Thyroid gland (tissue), 4 donors: ENCODE data around the gene USP17L17. TPM values are rescaled to one million over a fixed set of nuclear protein-coding genes. Genes with fewer than 3 reads are reported as not detected.
"Not testable (repeated sequence)": the region's sequence is repeated elsewhere in the genome, so short reads cannot be mapped to it uniquely, and the experiment has no call there.

Source experiments
- DNase-seq, 2 donors: peaks; one replicate each; pipeline ENCODE4 v3.0.0-alpha.2; 2019
- H3K27ac ChIP-seq, 3 donors: fragments of 200-600 bp; sonication (generic); 1 replicate in 2 of 3; 2 replicates in 1 of 3; pipeline ENCODE4 v1.5.1; 2016 to 2019; ENCODE audit warnings: mild to moderate bottlenecking in 1 of 3, moderate library complexity in 1 of 3
- H3K27me3 ChIP-seq: fragments of 200-600 bp; sonication (generic); one replicate; pipeline ENCODE4 v1.5.1; 2019
- H3K36me3 ChIP-seq, 2 donors: fragments of 200-600 bp; sonication (generic); one replicate each; pipeline ENCODE4 v1.5.1; 2016 to 2019
- H3K4me1 ChIP-seq, 2 donors: fragments of 200-600 bp; sonication (generic); one replicate each; pipeline ENCODE4 v1.5.1; 2017 to 2019
- H3K4me3 ChIP-seq, 3 donors: fragments of 200-600 bp; sonication (generic); replicated peaks in 1 of 3; 1 replicate in 2 of 3; 2 replicates in 1 of 3; pipeline ENCODE4 v1.5.1; 2016; ENCODE audit warnings: mild to moderate bottlenecking in 1 of 3
- H3K9me3 ChIP-seq: fragments of 200-600 bp; sonication (generic); one replicate; pipeline ENCODE4 v1.5.1; 2017
- WGBS, 2 donors: methylation state at CpG; one replicate each; pipeline ENCODE4 v1.1.5; 2017; 5-methylcytosine and 5-hydroxymethylcytosine counted together
- intact Hi-C: fragments of 100-400 bp; cut with DNase I; formaldehyde crosslinking; loops from one replicate; pipeline ENCODE4 v1.15.1; 2023
- total RNA-seq, 4 donors: library from RNA; depleted of rRNA; stranded (reverse); fragments of >200 nt; gene quantifications; one replicate each; pipeline ENCODE4 v1.2.3, GENCODE V29; 2016

Gene USP17L17, protein sequence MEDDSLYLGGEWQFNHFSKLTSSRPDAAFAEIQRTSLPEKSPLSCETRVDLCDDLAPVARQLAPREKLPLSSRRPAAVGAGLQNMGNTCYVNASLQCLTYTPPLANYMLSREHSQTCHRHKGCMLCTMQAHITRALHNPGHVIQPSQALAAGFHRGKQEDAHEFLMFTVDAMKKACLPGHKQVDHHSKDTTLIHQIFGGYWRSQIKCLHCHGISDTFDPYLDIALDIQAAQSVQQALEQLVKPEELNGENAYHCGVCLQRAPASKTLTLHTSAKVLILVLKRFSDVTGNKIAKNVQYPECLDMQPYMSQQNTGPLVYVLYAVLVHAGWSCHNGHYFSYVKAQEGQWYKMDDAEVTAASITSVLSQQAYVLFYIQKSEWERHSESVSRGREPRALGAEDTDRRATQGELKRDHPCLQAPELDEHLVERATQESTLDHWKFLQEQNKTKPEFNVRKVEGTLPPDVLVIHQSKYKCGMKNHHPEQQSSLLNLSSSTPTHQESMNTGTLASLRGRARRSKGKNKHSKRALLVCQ
- total RNA-seq = not detected

DNA sequence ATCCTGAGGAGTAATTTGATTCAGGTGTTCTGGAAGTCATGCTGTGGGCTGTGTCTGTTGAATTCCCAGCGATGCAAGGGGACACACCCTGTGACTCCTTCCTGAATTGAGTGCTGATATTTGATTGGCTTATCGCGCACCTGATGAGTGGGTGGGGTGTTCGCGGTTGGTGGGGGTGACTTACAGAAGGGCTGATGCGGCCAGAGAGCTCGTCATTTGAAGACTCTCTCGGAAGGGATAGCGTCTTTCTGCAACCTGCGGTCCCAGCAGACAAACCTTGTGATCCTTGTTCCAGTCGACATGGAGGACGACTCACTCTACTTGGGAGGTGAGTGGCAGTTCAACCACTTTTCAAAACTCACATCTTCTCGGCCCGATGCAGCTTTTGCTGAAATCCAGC, at the start of gene USP17L17:
USP17L17 (plus strand) TSS at position 301 of the 400 bp plus-strand sequence; CDS start at position 301, 0 bp downstream.
- WGBS, 2 donors = 86 to 90% methylated on average over 7 to 12 of the region's 14 CpGs
- H3K27ac ChIP-seq, H3K4me3 ChIP-seq, intact Hi-C loops, H3K27me3 ChIP-seq, DNase-seq, H3K36me3 ChIP-seq, H3K4me1 ChIP-seq, H3K9me3 ChIP-seq: not testable (repeated sequence)

DNA sequence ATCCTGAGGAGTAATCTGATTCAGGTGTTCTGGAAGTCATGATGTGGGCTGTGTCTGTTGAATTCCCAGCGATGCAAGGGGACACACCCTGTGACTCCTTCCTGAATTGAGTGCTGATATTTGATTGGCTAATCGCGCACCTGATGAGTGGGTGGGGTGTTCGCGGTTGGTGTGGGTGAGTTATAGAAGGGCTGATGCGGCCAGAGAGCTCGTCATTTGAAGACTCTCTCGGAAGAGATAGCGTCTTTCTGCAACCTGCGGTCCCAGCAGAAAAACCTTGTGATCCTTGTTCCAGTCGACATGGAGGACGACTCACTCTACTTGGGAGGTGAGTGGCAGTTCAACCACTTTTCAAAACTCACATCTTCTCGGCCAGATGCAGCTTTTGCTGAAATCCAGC, 33.3 kb upstream of the USP17L17 start, which contains the start of gene USP17L10:
USP17L10 (plus strand) TSS at position 301 of the 400 bp plus-strand sequence; CDS start at position 301, 0 bp downstream.
- DNase-seq, intact Hi-C loops, H3K36me3 ChIP-seq, H3K27ac ChIP-seq, H3K4me1 ChIP-seq, H3K4me3 ChIP-seq, H3K9me3 ChIP-seq, H3K27me3 ChIP-seq: not testable (repeated sequence)
- WGBS, 2 donors = no CpG with 5 or more reads among the region's 13 CpGs

DNA sequence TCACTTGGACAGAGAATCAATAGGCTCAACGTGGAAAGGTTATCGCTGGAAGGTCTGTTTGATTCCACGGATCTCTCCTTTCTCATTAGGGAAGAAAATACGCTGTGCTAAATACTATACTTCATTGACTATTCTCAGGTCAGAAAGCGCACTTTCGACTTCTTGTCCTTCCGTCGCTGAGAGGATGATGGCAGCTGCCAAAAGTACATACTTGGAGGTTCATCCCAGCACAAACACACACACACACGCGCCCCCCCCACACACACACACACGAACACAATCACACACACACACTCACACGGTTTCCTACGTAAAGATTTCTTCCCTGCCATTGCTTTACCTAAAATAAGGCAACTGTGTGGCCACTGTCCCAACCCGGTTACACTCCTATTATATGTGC, 29.0 kb upstream of the USP17L17 start:
- WGBS, 2 donors = 76 to 82% methylated on average over 10 to 11 of the region's 14 CpGs
- H3K27me3 ChIP-seq, H3K4me3 ChIP-seq, intact Hi-C loops, H3K27ac ChIP-seq, DNase-seq, H3K4me1 ChIP-seq, H3K9me3 ChIP-seq, H3K36me3 ChIP-seq: not testable (repeated sequence)

DNA sequence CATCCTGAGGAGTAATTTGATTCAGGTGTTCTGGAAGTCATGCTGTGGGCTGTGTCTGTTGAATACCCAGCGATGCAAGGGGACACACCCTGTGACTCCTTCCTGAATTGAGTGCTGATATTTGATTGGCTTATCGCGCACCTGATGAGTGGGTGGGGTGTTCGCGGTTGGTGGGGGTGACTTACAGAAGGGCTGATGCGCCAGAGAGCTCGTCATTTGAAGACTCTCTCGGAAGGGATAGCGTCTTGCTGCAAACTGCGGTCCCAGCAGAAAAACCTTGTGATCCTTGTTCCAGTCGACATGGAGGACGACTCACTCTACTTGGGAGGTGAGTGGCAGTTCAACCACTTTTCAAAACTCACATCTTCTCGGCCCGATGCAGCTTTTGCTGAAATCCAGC, 28.6 kb upstream of the USP17L17 start, which contains the start of gene USP17L11:
USP17L11 (plus strand) TSS at position 301 of the 400 bp plus-strand sequence; CDS start at position 301, 0 bp downstream.
- H3K4me1 ChIP-seq, H3K4me3 ChIP-seq, DNase-seq, H3K27ac ChIP-seq, intact Hi-C loops, H3K9me3 ChIP-seq, H3K36me3 ChIP-seq, H3K27me3 ChIP-seq: not testable (repeated sequence)
- WGBS, 2 donors = no CpG with 5 or more reads among the region's 14 CpGs

DNA sequence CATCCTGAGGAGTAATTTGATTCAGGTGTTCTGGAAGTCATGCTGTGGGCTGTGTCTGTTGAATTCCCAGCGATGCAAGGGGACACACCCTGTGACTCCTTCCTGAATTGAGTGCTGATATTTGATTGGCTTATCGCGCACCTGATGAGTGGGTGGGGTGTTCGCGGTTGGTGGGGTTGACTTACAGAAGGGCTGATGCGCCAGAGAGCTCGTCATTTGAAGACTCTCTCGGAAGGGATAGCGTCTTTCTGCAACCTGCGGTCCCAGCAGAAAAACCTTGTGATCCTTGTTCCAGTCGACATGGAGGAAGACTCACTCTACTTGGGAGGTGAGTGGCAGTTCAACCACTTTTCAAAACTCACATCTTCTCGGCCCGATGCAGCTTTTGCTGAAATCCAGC, 23.8 kb upstream of the USP17L17 start, which contains the start of gene USP17L12:
USP17L12 (plus strand) TSS at position 301 of the 400 bp plus-strand sequence; CDS start at position 301, 0 bp downstream.
- H3K4me3 ChIP-seq, intact Hi-C loops, H3K36me3 ChIP-seq, H3K4me1 ChIP-seq, H3K9me3 ChIP-seq, H3K27ac ChIP-seq, DNase-seq, H3K27me3 ChIP-seq: not testable (repeated sequence)
- WGBS, 2 donors = no CpG with 5 or more reads among the region's 13 CpGs

DNA sequence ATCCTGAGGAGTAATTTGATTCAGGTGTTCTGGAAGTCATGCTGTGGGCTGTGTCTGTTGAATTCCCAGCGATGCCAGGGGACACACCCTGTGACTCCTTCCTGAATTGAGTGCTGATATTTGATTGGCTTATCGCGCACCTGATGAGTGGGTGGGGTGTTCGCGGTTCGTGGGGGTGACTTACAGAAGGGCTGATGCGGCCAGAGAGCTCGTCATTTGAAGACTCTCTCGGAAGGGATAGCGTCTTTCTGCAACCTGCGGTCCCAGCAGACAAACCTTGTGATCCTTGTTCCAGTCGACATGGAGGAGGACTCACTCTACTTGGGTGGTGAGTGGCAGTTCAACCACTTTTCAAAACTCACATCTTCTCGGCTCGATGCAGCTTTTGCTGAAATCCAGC, 19.1 kb upstream of the USP17L17 start, which contains the start of gene USP17L13:
USP17L13 (plus strand) TSS at position 301 of the 400 bp plus-strand sequence; CDS start at position 301, 0 bp downstream.
- WGBS, 2 donors = no CpG with 5 or more reads among the region's 14 CpGs
- H3K4me3 ChIP-seq, DNase-seq, H3K27ac ChIP-seq, H3K36me3 ChIP-seq, H3K9me3 ChIP-seq, H3K27me3 ChIP-seq, H3K4me1 ChIP-seq, intact Hi-C loops: not testable (repeated sequence)

DNA sequence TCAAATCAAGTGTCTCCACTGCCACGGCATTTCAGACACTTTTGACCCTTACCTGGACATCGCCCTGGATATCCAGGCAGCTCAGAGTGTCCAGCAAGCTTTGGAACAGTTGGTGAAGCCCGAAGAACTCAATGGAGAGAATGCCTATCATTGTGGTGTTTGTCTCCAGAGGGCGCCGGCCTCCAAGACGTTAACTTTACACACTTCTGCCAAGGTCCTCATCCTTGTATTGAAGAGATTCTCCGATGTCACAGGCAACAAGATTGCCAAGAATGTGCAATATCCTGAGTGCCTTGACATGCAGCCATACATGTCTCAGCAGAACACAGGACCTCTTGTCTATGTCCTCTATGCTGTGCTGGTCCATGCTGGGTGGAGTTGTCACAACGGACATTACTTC, 13.4 kb upstream of the USP17L17 start:
- WGBS, 2 donors = 82% methylated on average over 5 of the region's 8 CpGs; no CpG with 5 or more reads in 1 of the 2 donors
- DNase-seq = peak in 1 of 2 donors; percentile 0

DNA sequence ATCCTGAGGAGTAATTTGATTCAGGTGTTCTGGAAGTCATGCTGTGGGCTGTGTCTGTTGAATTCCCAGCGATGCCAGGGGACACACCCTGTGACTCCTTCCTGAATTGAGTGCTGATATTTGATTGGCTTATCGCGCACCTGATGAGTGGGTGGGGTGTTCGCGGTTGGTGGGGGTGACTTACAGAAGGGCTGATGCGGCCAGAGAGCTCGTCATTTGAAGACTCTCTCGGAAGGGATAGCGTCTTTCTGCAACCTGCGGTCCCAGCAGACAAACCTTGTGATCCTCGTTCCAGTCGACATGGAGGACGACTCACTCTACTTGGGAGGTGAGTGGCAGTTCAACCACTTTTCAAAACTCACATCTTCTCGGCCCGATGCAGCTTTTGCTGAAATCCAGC, 9.6 kb upstream of the USP17L17 start, which contains the start of gene USP17L15:
USP17L15 (plus strand) TSS at position 301 of the 400 bp plus-strand sequence; CDS start at position 301, 0 bp downstream.
- H3K36me3 ChIP-seq, H3K27me3 ChIP-seq, intact Hi-C loops, DNase-seq, H3K27ac ChIP-seq, H3K4me3 ChIP-seq, H3K4me1 ChIP-seq, H3K9me3 ChIP-seq: not testable (repeated sequence)
- no CpG with 5 or more reads among the region's 15 CpGs for WGBS, 2 donors

More for the DNA sequence above, 13.4 kb upstream of the USP17L17 start:
- H3K27ac ChIP-seq, H3K27me3 ChIP-seq, H3K9me3 ChIP-seq, H3K4me1 ChIP-seq, H3K4me3 ChIP-seq, intact Hi-C loops, H3K36me3 ChIP-seq: not testable (repeated sequence)

DNA sequence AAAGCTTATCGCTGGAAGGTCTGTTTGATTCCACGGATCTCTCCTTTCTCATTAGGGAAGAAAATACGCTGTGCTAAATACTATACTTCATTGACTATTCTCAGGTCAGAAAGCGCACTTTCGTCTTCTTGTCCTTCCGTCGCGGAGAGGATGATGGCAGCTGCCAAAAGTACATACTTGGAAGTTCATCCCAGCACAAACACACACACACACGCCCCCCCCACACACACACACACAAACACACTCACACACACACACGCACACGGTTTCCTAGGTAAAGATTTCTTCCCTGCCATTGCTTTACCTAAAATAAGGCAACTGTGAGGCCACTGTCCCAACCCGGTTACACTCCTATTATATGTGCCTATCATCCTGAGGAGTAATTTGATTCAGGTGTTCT, 5.2 kb upstream of the USP17L17 start:
- WGBS, 2 donors = no CpG with 5 or more reads among the region's 12 CpGs
- H3K27ac ChIP-seq, H3K27me3 ChIP-seq, H3K4me3 ChIP-seq, H3K4me1 ChIP-seq, intact Hi-C loops, H3K9me3 ChIP-seq, H3K36me3 ChIP-seq: not testable (repeated sequence)
- DNase-seq = peak; percentile 2

DNA sequence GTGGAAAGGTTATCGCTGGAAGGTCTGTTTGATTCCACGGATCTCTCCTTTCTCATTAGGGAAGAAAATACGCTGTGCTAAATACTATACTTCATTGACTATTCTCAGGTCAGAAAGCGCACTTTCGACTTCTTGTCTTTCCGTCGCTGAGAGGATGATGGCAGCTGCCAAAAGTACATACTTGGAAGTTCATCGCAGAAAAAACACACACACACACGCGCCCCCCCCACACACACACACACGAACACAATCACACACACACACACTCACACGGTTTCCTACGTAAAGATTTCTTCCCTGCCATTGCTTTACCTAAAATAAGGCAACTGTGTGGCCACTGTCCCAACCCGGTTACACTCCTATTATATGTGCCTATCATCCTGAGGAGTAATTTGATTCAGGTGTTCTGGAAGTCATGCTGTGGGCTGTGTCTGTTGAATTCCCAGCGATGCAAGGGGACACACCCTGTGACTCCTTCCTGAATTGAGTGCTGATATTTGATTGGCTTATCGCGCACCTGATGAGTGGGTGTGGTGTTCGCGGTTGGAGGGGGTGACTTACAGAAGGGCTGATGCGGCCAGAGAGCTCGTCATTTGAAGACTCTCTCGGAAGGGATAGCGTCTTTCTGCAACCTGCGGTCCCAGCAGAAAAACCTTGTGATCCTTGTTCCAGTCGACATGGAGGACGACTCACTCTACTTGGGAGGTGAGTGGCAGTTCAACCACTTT, 4.4 kb downstream of the USP17L17 start, which contains the start of gene USP17L18:
USP17L18 (plus strand) TSS at position 678 of the 728 bp plus-strand sequence; CDS start at position 678, 0 bp downstream.
- H3K36me3 ChIP-seq, H3K27me3 ChIP-seq, H3K9me3 ChIP-seq, intact Hi-C loops, H3K4me3 ChIP-seq, H3K27ac ChIP-seq, H3K4me1 ChIP-seq: not testable (repeated sequence)
- WGBS, 2 donors = 91 to 92% methylated on average over 12 to 15 of the region's 26 CpGs
- DNase-seq = peak; percentile 1 to 3

DNA sequence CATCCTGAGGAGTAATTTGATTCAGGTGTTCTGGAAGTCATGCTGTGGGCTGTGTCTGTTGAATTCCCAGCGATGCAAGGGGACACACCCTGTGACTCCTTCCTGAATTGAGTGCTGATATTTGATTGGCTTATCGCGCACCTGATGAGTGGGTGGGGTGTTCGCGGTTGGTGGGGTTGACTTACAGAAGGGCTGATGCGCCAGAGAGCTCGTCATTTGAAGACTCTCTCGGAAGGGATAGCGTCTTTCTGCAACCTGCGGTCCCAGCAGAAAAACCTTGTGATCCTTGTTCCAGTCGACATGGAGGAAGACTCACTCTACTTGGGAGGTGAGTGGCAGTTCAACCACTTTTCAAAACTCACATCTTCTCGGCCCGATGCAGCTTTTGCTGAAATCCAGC, 9.4 kb downstream of the USP17L17 start, which contains the start of gene USP17L19:
USP17L19 (plus strand) TSS at position 301 of the 400 bp plus-strand sequence; CDS start at position 301, 0 bp downstream.
- not testable (repeated sequence) for DNase-seq, H3K9me3 ChIP-seq

DNA sequence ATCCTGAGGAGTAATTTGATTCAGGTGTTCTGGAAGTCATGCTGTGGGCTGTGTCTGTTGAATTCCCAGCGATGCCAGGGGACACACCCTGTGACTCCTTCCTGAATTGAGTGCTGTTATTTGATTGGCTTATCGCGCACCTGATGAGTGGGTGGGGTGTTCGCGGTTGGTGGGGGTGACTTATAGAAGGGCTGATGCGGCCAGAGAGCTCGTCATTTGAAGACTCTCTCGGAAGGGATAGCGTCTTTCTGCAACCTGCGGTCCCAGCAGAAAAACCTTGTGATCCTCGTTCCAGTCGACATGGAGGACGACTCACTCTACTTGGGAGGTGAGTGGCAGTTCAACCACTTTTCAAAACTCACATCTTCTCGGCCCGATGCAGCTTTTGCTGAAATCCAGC, 14.1 kb downstream of the USP17L17 start, which contains the start of gene USP17L20:
USP17L20 (plus strand) TSS at position 301 of the 400 bp plus-strand sequence; CDS start at position 301, 0 bp downstream.
- no CpG with 5 or more reads among the region's 15 CpGs for WGBS, 2 donors
- intact Hi-C loops, H3K36me3 ChIP-seq, H3K4me3 ChIP-seq, DNase-seq, H3K27ac ChIP-seq, H3K27me3 ChIP-seq, H3K4me1 ChIP-seq, H3K9me3 ChIP-seq: not testable (repeated sequence)

More for the DNA sequence above, 9.4 kb downstream of the USP17L17 start, which contains the start of gene USP17L19:
- H3K27me3 ChIP-seq, H3K4me1 ChIP-seq, intact Hi-C loops, H3K27ac ChIP-seq, H3K36me3 ChIP-seq, H3K4me3 ChIP-seq: not testable (repeated sequence)
- whole genome bisulfite sequencing, 2 donors = no CpG with 5 or more reads among the region's 13 CpGs
